GM23248 (cell line): Measurements from ENCODE around the gene FAM124B. TPM values are rescaled to one million over a fixed set of nuclear protein-coding genes. Genes with fewer than 3 reads are reported as not detected.

Experiments used
- DNase-seq: peaks from one replicate; pipeline ENCODE4 v3.0.0-alpha.2; 2015
- H2AFZ ChIP-seq: fragments of 200-600 bp; sonication (generic); 2 replicates; pipeline ENCODE4 v1.6.1; 2016; ENCODE audit warnings: antibody characterized with exemption
- H3F3A ChIP-seq: fragments of 200-600 bp; sonication (generic); 2 replicates; pipeline ENCODE4 v1.6.1; 2016; ENCODE audit warnings: mild to moderate bottlenecking, antibody characterized with exemption, mixed run types; ENCODE audit not compliant: insufficient read depth
- H3K27ac ChIP-seq: fragments of 200-600 bp; sonication (generic); 2 replicates; pipeline ENCODE4 v1.5.1; 2016; ENCODE audit warnings: mild to moderate bottlenecking
- H3K27me3 ChIP-seq: fragments of 200-600 bp; sonication (generic); replicated peaks from 2 replicates; pipeline ENCODE4 v1.6.1; 2016; ENCODE audit warnings: mild to moderate bottlenecking; ENCODE audit not compliant: insufficient read depth
- H3K36me3 ChIP-seq: fragments of 200-600 bp; sonication (generic); 2 replicates; pipeline ENCODE4 v1.6.1; 2016; ENCODE audit warnings: low read depth, mild to moderate bottlenecking
- H3K4me1 ChIP-seq: fragments of 200-600 bp; sonication (generic); 2 replicates; pipeline ENCODE4 v1.6.1; 2016; ENCODE audit warnings: mild to moderate bottlenecking; ENCODE audit not compliant: insufficient read depth
- H3K4me2 ChIP-seq: fragments of 200-600 bp; sonication (generic); one replicate; pipeline ENCODE4 v1.6.1; 2016; ENCODE audit warnings: mild to moderate bottlenecking; ENCODE audit not compliant: unreplicated experiment
- H3K4me3 ChIP-seq: fragments of 200-600 bp; sonication (generic); 2 replicates; pipeline ENCODE4 v1.5.1; 2016; ENCODE audit warnings: mild to moderate bottlenecking
- H3K79me2 ChIP-seq: fragments of 200-600 bp; sonication (generic); 2 replicates; pipeline ENCODE4 v1.6.1; 2016; ENCODE audit warnings: mild to moderate bottlenecking; ENCODE audit not compliant: insufficient read depth
- H3K9ac ChIP-seq: fragments of 200-600 bp; sonication (generic); 2 replicates; pipeline ENCODE4 v1.6.1; 2016; ENCODE audit warnings: mild to moderate bottlenecking
- H3K9me2 ChIP-seq: fragments of 200-600 bp; sonication (generic); 2 replicates; pipeline ENCODE4 v1.6.1; 2016; ENCODE audit warnings: mixed run types, mild to moderate bottlenecking, moderate library complexity; ENCODE audit not compliant: insufficient read depth
- H3K9me3 ChIP-seq: fragments of 200-600 bp; sonication (generic); one replicate; pipeline ENCODE4 v1.6.1; 2017; ENCODE audit warnings: low read depth
- H4K20me1 ChIP-seq: fragments of 200-600 bp; sonication (generic); 2 replicates; pipeline ENCODE4 v1.6.0; 2016; ENCODE audit not compliant: insufficient read depth
- EZH2 ChIP-seq: fragments of 200-600 bp; sonication (generic); IDR thresholded peaks from 2 replicates; pipeline ENCODE4 v1.6.1; 2018; ENCODE audit warnings: antibody characterized with exemption, mild to moderate bottlenecking; ENCODE audit not compliant: insufficient read depth, poor library complexity, severe bottlenecking
- EZH2phosphoT487 ChIP-seq: fragments of 200-600 bp; sonication (generic); IDR thresholded peaks from 2 replicates; pipeline ENCODE4 v1.6.1; 2018; ENCODE audit warnings: antibody characterized with exemption, moderate library complexity, mild to moderate bottlenecking, low read depth; ENCODE audit not compliant: insufficient read depth
- WGBS, 2 experiments: methylation state at CpG; one replicate each; pipeline ENCODE4 v1.1.6; 2015 to 2017; ENCODE audit warnings: low lambda C conversion rate in 2 of 2, low coverage in 1 of 2; ENCODE audit errors: missing lambda C conversion rate in 2 of 2; 5-methylcytosine and 5-hydroxymethylcytosine counted together
- in situ Hi-C: fragments of 300-500 bp; cut with MboI; formaldehyde crosslinking; loops from 2 replicates; pipeline ENCODE4 v1.15.0; 2020
- polyA plus RNA-seq: library from polyadenylated mRNA; unstranded; fragments of >200 nt; fragmentation: Nextera tagmentation; extraction: Ambion mirVana; gene quantifications from 2 replicates; pipeline ENCODE4 v1.2.1, GENCODE V29; 2016
- total RNA-seq: library from RNA; depleted of rRNA; stranded (reverse); fragments of >200 nt; shearing (Covaris generic); gene quantifications from 2 replicates; pipeline ENCODE4 v1.2.3, GENCODE V29; 2014

Gene FAM124B
- total and polyA plus RNA-seq, 2 experiments from 2014 or later = not detected

DNA sequence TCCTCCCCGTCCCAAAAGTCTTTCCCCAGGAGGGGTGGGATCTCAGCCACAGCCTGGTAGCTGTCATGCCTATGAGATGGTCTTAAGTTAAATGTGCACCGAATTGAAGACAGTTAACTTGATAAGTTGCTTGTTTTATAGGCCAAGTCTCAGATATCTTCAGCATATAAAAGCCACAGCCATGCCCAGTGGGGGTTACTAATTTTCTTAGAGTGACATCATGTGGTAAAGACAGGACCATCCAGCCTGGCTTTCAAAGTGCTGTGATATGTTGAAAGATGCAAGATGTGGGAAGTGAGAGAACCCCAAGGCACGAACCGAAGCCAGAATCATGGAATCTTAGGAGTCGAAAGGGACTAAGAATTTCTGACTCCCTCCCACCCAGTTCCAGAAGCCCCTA lies 42.1 kb upstream of the FAM124B start:
- H3K4me3 ChIP-seq = no peak overlapping the region
- H3K9ac ChIP-seq = no peak overlapping the region
- no peaks in the 10 kb centered on the region for H3F3A ChIP-seq
- DNase-seq = no peak
- no peaks in the 10 kb centered on the region for H3K9me2 ChIP-seq
- no peaks in the 10 kb centered on the region for H3K79me2 ChIP-seq
- 84 to 85% methylated on average over 5 of the region's 5 CpGs for WGBS, 2 experiments
- TF ChIP-seq EZH2 (no peak), EZH2phosphoT487 (no peak)
- no peaks in the 10 kb centered on the region for H3K4me1 ChIP-seq
- H3K27ac ChIP-seq = no peak overlapping the region
- H3K9me3 ChIP-seq = no peaks in the 10 kb centered on the region
- in situ Hi-C loops = no loop called here
- no peaks in the 10 kb centered on the region for H4K20me1 ChIP-seq
- H3K4me2 ChIP-seq = no peak overlapping the region
- H3K36me3 ChIP-seq = no peaks in the 10 kb centered on the region
- no peaks in the 10 kb centered on the region for H3K27me3 ChIP-seq
- no peak overlapping the region for H2AFZ ChIP-seq

- H3K27me3 ChIP-seq = no peaks in the 10 kb centered on the region; the same call in 1 of the 2 replicates
- peak; percentile 68 for DNase-seq
- in situ Hi-C loops = no loop called here
- no peak overlapping the region for H3K27ac ChIP-seq
- H3F3A ChIP-seq = no peaks in the 10 kb centered on the region
- no peaks in the 10 kb centered on the region for H3K36me3 ChIP-seq
- peak overlapping the region; percentile 82 for H3K4me2 ChIP-seq
- H3K4me3 ChIP-seq = peak overlapping the region; percentile 86
- no peaks in the 10 kb centered on the region for H3K4me1 ChIP-seq
- WGBS, 2 experiments = 2 to 4% methylated on average over 45 to 52 of the region's 82 CpGs
- H3K79me2 ChIP-seq = no peaks in the 10 kb centered on the region
- H4K20me1 ChIP-seq = no peaks in the 10 kb centered on the region
- no peaks in the 10 kb centered on the region for H3K9me2 ChIP-seq
- no peaks in the 10 kb centered on the region for H3K9me3 ChIP-seq
- peak overlapping the region; percentile 83 for H3K9ac ChIP-seq
- TF ChIP-seq EZH2phosphoT487 = no peak
- H2AFZ ChIP-seq = peak overlapping the region; percentile 99
Measured at GRCh38 chr2:224442071-224442967, 40.4 kb upstream of the FAM124B start.

DNA sequence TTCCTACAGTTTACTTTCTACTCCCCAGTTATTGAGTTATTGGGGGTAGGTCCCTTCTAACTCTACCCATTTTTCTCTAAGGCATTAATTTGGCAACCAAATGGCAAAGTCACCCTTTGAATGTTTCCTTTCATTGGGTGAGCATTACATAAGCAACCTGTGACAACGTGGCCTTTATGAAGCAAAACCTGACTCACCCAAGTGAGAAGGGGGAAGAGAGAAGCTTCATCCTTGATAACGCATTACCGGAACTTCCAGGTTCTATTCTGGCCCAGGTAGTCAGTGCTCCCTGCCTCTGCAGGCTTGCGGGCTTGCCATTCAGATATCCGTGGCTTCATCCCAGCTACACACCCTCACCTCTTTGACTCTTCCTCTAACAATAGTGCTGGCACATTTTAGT lies 39.1 kb upstream of the FAM124B start:
- H3K27ac ChIP-seq = no peak overlapping the region
- H4K20me1 ChIP-seq = no peaks in the 10 kb centered on the region
- in situ Hi-C loops = no loop called here
- H3K4me1 ChIP-seq = no peaks in the 10 kb centered on the region
- H3F3A ChIP-seq = no peaks in the 10 kb centered on the region
- no peak overlapping the region for H3K9ac ChIP-seq
- TF ChIP-seq EZH2 = no peak
- no peak for TF ChIP-seq EZH2phosphoT487
- H3K36me3 ChIP-seq = no peaks in the 10 kb centered on the region
- 80 to 83% methylated on average over 5 of the region's 5 CpGs for WGBS, 2 experiments
- H3K4me3 ChIP-seq = no peak overlapping the region
- no peaks in the 10 kb centered on the region for H3K9me2 ChIP-seq
- peak; percentile 8 for DNase-seq
- no peak overlapping the region for H2AFZ ChIP-seq
- H3K27me3 ChIP-seq = no peaks in the 10 kb centered on the region; the same call in 1 of the 2 replicates
- H3K9me3 ChIP-seq = no peaks in the 10 kb centered on the region
- no peak overlapping the region for H3K4me2 ChIP-seq
- H3K79me2 ChIP-seq = no peaks in the 10 kb centered on the region

GRCh38 chr2:224438726-224439125 lies 36.8 kb upstream of the FAM124B start:
- TF ChIP-seq EZH2 (no peak), EZH2phosphoT487 (no peak)
- peaks cover 6% of the 10 kb centered on the region; the same call in 1 of the 2 replicates for H3K27me3 ChIP-seq
- no peaks in the 10 kb centered on the region for H3K36me3 ChIP-seq
- H2AFZ ChIP-seq = no peak overlapping the region
- DNase-seq = no peak
- no peaks in the 10 kb centered on the region for H4K20me1 ChIP-seq
- no peaks in the 10 kb centered on the region for H3K9me3 ChIP-seq
- H3K9me2 ChIP-seq = no peaks in the 10 kb centered on the region
- H3K4me1 ChIP-seq = no peaks in the 10 kb centered on the region
- in situ Hi-C loops = no loop called here
- H3K79me2 ChIP-seq = no peaks in the 10 kb centered on the region
- no peak overlapping the region for H3K9ac ChIP-seq
- H3K4me2 ChIP-seq = no peak overlapping the region
- H3F3A ChIP-seq = no peaks in the 10 kb centered on the region
- no peak overlapping the region for H3K4me3 ChIP-seq
- no peak overlapping the region for H3K27ac ChIP-seq

- no peaks in the 10 kb centered on the region for H3K79me2 ChIP-seq
- no peaks in the 10 kb centered on the region for H3K9me2 ChIP-seq
- no peak overlapping the region for H3K9ac ChIP-seq
- no peaks in the 10 kb centered on the region for H3K36me3 ChIP-seq
- no peaks in the 10 kb centered on the region for H3K9me3 ChIP-seq
- H3K4me2 ChIP-seq = no peak overlapping the region
- H2AFZ ChIP-seq = no peak overlapping the region
- no peaks in the 10 kb centered on the region for H3F3A ChIP-seq
- TF ChIP-seq EZH2phosphoT487 (no peak), EZH2 (no peak)
- H3K27me3 ChIP-seq = peaks cover 11% of the 10 kb centered on the region; the same call in 1 of the 2 replicates
- DNase-seq = peak; percentile 9
- no peak overlapping the region for H3K27ac ChIP-seq
- H3K4me1 ChIP-seq = no peaks in the 10 kb centered on the region
- WGBS, 2 experiments = 75 to 86% methylated on average over 1 of the region's 1 CpG
- no peaks in the 10 kb centered on the region for H4K20me1 ChIP-seq
- in situ Hi-C loops = no loop called here
- no peak overlapping the region for H3K4me3 ChIP-seq
Measured at GRCh38 chr2:224436634-224437033, 34.7 kb upstream of the FAM124B start.
